Astrocyte (in vitro differentiated cells and primary cell): ENCODE data around the gene PERM1. TPM values are rescaled to one million over a fixed set of nuclear protein-coding genes. Genes with fewer than 3 reads are reported as not detected.
"Not testable (repeated sequence)": the region's sequence is repeated elsewhere in the genome, so short reads cannot be mapped to it uniquely, and the experiment has no call there.

Experiments
- DNase-seq: peaks from one replicate; pipeline ENCODE4 v3.0.0-alpha.2; 2010; ENCODE audit warnings: low read depth
- FAIRE-seq: peaks from 2 replicates; lab custom pipeline; 2011; peaks lifted over from hg19 to GRCh38; lab: Jason Lieb, UNC
- H2AFZ ChIP-seq: 2 replicates; pipeline ENCODE4 v1.6.0; 2012; ENCODE audit warnings: low read depth, low read length, inconsistent platforms
- H3K27ac ChIP-seq: 2 replicates; pipeline ENCODE4 v1.5.1; 2011; ENCODE audit warnings: low read depth, low read length, inconsistent platforms
- H3K27me3 ChIP-seq: 2 replicates; pipeline ENCODE4 v1.6.0; 2011; ENCODE audit warnings: low read length, inconsistent platforms; ENCODE audit not compliant: insufficient read depth
- H3K36me3 ChIP-seq: 2 replicates; pipeline ENCODE4 v1.5.1; 2011; ENCODE audit warnings: low read length, inconsistent platforms; ENCODE audit not compliant: insufficient read depth
- H3K4me1 ChIP-seq: 2 replicates; pipeline ENCODE4 v1.5.1; 2011; ENCODE audit warnings: low read length, inconsistent platforms; ENCODE audit not compliant: insufficient read depth
- H3K4me2 ChIP-seq: 2 replicates; pipeline ENCODE4 v1.6.0; 2012; ENCODE audit warnings: low read length, inconsistent platforms
- H3K4me3 ChIP-seq: 2 replicates; pipeline ENCODE4 v1.5.1; 2011; ENCODE audit warnings: low read depth, mild to moderate bottlenecking, low read length, inconsistent platforms; ENCODE audit not compliant: insufficient read depth
- H3K79me2 ChIP-seq: 2 replicates; pipeline ENCODE4 v1.6.0; 2012; ENCODE audit warnings: mild to moderate bottlenecking, low read length, inconsistent platforms; ENCODE audit not compliant: insufficient read depth
- H3K9ac ChIP-seq: 2 replicates; pipeline ENCODE4 v1.6.0; 2012; ENCODE audit warnings: mild to moderate bottlenecking, low read length, inconsistent platforms
- H3K9me3 ChIP-seq: 2 replicates; pipeline ENCODE4 v1.5.1; 2012; ENCODE audit warnings: low read depth, mild to moderate bottlenecking, low read length, inconsistent platforms; ENCODE audit not compliant: insufficient read depth
- H4K20me1 ChIP-seq: 2 replicates; pipeline ENCODE4 v1.6.0; 2012; ENCODE audit warnings: low read length, inconsistent platforms; ENCODE audit not compliant: insufficient read depth
- H3K27ac Mint-ChIP-seq: one replicate; pipeline ENCODE4 v1.8.0; 2021; ENCODE audit warnings: mild to moderate bottlenecking, mixed read lengths; ENCODE audit not compliant: unreplicated experiment
- H3K27me3 Mint-ChIP-seq: one replicate; pipeline ENCODE4 v1.8.0; 2021; ENCODE audit warnings: low read depth, mixed read lengths; ENCODE audit not compliant: unreplicated experiment
- H3K36me3 Mint-ChIP-seq: one replicate; pipeline ENCODE4 v1.8.0; 2021; ENCODE audit warnings: low read depth, mixed read lengths; ENCODE audit not compliant: unreplicated experiment
- H3K4me1 Mint-ChIP-seq: one replicate; pipeline ENCODE4 v1.8.0; 2021; ENCODE audit warnings: low read depth, mixed read lengths; ENCODE audit not compliant: unreplicated experiment
- H3K4me3 Mint-ChIP-seq: one replicate; pipeline ENCODE4 v1.8.0; 2021; ENCODE audit warnings: mild to moderate bottlenecking, moderate library complexity, mixed read lengths; ENCODE audit not compliant: unreplicated experiment
- H3K9me3 Mint-ChIP-seq: one replicate; pipeline ENCODE4 v1.8.0; 2021; ENCODE audit warnings: mild to moderate bottlenecking, mixed read lengths; ENCODE audit not compliant: unreplicated experiment
- EZH2 ChIP-seq: IDR thresholded peaks from 2 replicates; pipeline ENCODE4 v1.6.1; 2012; ENCODE audit warnings: mild to moderate bottlenecking, low read length, inconsistent platforms; ENCODE audit not compliant: insufficient read depth
- total RNA-seq: library from RNA; stranded (reverse); gene quantifications from 2 replicates; pipeline ENCODE4 v1.2.1, GENCODE V29; 2021
- TF ChIP-seq, protein P1 (sequence below): IDR thresholded peaks from 2 replicates; pipeline ENCODE4 v1.5.1; 2011; ENCODE audit warnings: low read depth, mild to moderate bottlenecking, inconsistent platforms, low read length, moderate library complexity; ENCODE audit not compliant: insufficient read depth

PERM1 gene
- total RNA-seq, 1 donor from 2014 or later, result 0.20 TPM

DNA sequence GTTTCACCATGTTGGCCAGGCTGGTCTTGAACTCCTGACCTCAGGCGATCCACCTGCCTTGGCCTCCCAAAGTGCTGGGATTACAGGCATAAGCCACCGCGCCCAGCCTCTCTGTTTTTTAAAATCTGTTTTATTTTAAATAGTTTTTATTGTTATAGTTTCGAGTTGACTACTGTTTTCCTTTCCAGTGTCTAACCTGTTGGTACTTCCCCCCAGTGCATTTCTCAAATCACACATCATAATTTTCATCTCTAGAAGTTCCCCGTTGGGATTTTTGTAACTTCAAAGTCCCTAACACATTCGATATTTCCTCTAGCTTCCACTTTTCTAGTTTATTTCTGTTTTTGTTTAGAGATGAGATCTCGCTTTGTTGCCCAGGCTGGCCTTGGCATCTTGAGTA lies 10.5 kb upstream of the PERM1 start:
- Mint-ChIP-seq H3K4me3 (no peak overlapping the region), H3K36me3 (peaks cover 19% of the 10 kb centered on the region), H3K4me1 (peaks cover 8% of the 10 kb centered on the region), H3K9me3 (peaks cover 24% of the 10 kb centered on the region), H3K27ac (no peak overlapping the region), H3K27me3 (peaks cover 38% of the 10 kb centered on the region)
- Histone ChIP-seq H3K27ac (no peak overlapping the region), H3K9ac (no peak overlapping the region), H4K20me1 (peaks cover 7% of the 10 kb centered on the region), H3K36me3 (no peaks in the 10 kb centered on the region), H3K79me2 (no peaks in the 10 kb centered on the region), H3K4me2 (no peak overlapping the region), H3K27me3 (peaks cover 4% of the 10 kb centered on the region), H3K9me3 (peaks cover 4% of the 10 kb centered on the region), H3K4me1 (no peaks in the 10 kb centered on the region), H2AFZ (no peak overlapping the region), H3K4me3 (no peak overlapping the region)
- FAIRE-seq (no peak), DNase-seq (no peak)
- TF ChIP-seq, protein P1, sequence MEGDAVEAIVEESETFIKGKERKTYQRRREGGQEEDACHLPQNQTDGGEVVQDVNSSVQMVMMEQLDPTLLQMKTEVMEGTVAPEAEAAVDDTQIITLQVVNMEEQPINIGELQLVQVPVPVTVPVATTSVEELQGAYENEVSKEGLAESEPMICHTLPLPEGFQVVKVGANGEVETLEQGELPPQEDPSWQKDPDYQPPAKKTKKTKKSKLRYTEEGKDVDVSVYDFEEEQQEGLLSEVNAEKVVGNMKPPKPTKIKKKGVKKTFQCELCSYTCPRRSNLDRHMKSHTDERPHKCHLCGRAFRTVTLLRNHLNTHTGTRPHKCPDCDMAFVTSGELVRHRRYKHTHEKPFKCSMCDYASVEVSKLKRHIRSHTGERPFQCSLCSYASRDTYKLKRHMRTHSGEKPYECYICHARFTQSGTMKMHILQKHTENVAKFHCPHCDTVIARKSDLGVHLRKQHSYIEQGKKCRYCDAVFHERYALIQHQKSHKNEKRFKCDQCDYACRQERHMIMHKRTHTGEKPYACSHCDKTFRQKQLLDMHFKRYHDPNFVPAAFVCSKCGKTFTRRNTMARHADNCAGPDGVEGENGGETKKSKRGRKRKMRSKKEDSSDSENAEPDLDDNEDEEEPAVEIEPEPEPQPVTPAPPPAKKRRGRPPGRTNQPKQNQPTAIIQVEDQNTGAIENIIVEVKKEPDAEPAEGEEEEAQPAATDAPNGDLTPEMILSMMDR, result no peak
- TF ChIP-seq EZH2, result no peak

GRCh38 chr1:991895-992294 lies 10.0 kb upstream of the PERM1 start:
- no peak for DNase-seq
- Mint-ChIP-seq H3K27me3 (peaks cover 38% of the 10 kb centered on the region), H3K9me3 (peaks cover 24% of the 10 kb centered on the region), H3K4me1 (peaks cover 5% of the 10 kb centered on the region), H3K27ac (peak overlapping the region; percentile 34), H3K36me3 (peaks cover 17% of the 10 kb centered on the region), H3K4me3 (no peak overlapping the region)
- FAIRE-seq, result no peak
- TF ChIP-seq, protein P1, result no peak
- TF ChIP-seq EZH2, result no peak
- peaks cover 4% of the 10 kb centered on the region for H3K27me3 ChIP-seq
- H4K20me1 ChIP-seq, result peaks cover 2% of the 10 kb centered on the region
- no peak overlapping the region for H3K9ac ChIP-seq
- no peak overlapping the region for H3K4me3 ChIP-seq
- no peak overlapping the region for H2AFZ ChIP-seq
- peaks cover 4% of the 10 kb centered on the region for H3K9me3 ChIP-seq
- no peaks in the 10 kb centered on the region for H3K36me3 ChIP-seq
- no peak overlapping the region for H3K27ac ChIP-seq
- H3K79me2 ChIP-seq, result no peaks in the 10 kb centered on the region
- no peaks in the 10 kb centered on the region for H3K4me1 ChIP-seq
- H3K4me2 ChIP-seq, result no peak overlapping the region

DNA sequence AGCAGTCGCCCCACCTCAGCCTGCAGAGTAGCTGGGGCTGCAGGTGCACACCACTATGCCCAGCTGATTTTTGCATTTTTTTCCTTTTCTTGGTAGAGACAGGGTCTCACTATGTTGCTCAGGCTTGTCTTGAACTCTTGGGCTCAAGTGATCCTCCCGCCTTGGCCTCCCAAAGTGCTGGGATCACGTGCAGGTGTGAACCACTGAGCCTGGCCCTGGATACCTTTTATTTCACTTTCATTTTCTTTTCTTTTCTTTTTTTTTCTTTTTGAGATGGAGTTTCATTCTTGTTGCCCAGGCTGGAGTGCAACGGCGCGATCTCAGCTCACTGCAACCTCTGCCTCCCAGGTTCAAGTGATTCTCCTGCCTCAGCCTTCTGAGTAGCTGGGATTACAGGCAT lies 9.4 kb upstream of the PERM1 start:
- DNase-seq, H3K4me3 ChIP-seq, FAIRE-seq, H3K9me3 ChIP-seq, H3K36me3 ChIP-seq, H3K79me2 ChIP-seq, H3K27ac Mint-ChIP-seq, H2AFZ ChIP-seq, H3K4me1 ChIP-seq, H3K4me2 ChIP-seq, H3K27me3 ChIP-seq, H3K4me3 Mint-ChIP-seq, H3K9ac ChIP-seq, H4K20me1 ChIP-seq, H3K4me1 Mint-ChIP-seq, H3K27ac ChIP-seq: not testable (repeated sequence)
- Mint-ChIP-seq H3K27me3 (peaks cover 43% of the 10 kb centered on the region), H3K9me3 (peaks cover 24% of the 10 kb centered on the region), H3K36me3 (peaks cover 17% of the 10 kb centered on the region)

DNA sequence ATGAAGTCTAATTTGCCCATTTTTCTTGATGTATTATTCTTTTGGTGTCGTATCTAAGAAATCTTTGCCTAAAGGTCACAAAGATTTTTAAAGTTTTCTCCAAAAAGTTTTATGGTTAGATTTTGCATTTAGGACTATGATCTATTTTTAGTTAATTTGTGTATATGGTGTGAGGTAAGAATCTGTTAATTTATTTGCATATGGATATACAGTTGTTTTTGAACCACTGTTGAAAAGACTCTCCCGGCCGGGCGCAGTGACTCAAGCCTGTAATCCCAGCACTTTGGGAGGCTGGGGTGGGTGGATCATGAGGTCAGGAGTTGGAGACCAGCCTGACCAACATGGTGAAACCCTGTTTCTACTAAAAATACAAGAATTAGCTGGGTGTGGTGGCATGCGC lies 6.2 kb upstream of the PERM1 start:
- H2AFZ ChIP-seq, H3K9me3 ChIP-seq, H4K20me1 ChIP-seq, H3K4me3 Mint-ChIP-seq, H3K4me1 ChIP-seq, H3K9ac ChIP-seq, H3K27ac Mint-ChIP-seq, H3K4me3 ChIP-seq, DNase-seq, H3K4me1 Mint-ChIP-seq, H3K4me2 ChIP-seq, FAIRE-seq, H3K36me3 ChIP-seq, H3K79me2 ChIP-seq, H3K27me3 ChIP-seq, H3K27ac ChIP-seq: not testable (repeated sequence)
- H3K9me3 Mint-ChIP-seq, result peaks cover 24% of the 10 kb centered on the region
- H3K27me3 Mint-ChIP-seq, result peaks cover 64% of the 10 kb centered on the region
- H3K36me3 Mint-ChIP-seq, result peaks cover 13% of the 10 kb centered on the region
